Testis (tissue), 2 donors: ENCODE data around the gene NRXN3.

Source experiments
- POLR2A ChIP-seq: fragments of 450-650 bp; IDR thresholded peaks from one replicate; pipeline ENCODE4 v1.6.1; 2017; ENCODE audit warnings: antibody characterized with exemption, mild to moderate bottlenecking, moderate library complexity
- TF ChIP-seq, protein P1 (sequence below), 3 experiments: fragments of 450-650 bp in 2 of 3; fragments of 200-600 bp in 1 of 3; sonication (generic) in 1 of 3; IDR thresholded peaks; one replicate each; pipeline ENCODE4 v1.5.1; 2016 to 2019; ENCODE audit warnings: antibody characterized with exemption in 3 of 3, mild to moderate bottlenecking in 2 of 3, moderate library complexity in 1 of 3

DNA sequence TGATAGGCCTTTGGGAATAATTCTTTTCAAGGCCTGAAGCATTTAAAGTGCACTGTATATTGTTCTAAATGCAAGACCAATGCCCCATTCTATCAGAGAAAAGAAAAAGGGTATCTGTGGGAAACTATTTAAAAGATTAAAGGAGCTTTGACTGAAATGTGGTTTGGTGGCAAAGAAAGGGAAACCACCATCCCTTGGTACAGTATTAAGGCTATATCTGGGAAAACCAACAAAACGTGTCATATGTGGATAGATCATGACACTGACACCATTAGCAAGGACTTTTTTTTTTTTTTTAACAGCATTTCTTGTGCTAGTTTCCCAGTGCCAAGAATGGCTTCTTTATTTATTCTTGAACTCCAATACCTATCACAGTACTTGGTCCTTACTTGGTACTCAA, 1150.4 kb downstream of the NRXN3 start:
- TF ChIP-seq, protein P1, sequence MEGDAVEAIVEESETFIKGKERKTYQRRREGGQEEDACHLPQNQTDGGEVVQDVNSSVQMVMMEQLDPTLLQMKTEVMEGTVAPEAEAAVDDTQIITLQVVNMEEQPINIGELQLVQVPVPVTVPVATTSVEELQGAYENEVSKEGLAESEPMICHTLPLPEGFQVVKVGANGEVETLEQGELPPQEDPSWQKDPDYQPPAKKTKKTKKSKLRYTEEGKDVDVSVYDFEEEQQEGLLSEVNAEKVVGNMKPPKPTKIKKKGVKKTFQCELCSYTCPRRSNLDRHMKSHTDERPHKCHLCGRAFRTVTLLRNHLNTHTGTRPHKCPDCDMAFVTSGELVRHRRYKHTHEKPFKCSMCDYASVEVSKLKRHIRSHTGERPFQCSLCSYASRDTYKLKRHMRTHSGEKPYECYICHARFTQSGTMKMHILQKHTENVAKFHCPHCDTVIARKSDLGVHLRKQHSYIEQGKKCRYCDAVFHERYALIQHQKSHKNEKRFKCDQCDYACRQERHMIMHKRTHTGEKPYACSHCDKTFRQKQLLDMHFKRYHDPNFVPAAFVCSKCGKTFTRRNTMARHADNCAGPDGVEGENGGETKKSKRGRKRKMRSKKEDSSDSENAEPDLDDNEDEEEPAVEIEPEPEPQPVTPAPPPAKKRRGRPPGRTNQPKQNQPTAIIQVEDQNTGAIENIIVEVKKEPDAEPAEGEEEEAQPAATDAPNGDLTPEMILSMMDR (IDR thresholded peaks at IDR 0.05) = no peak
- TF ChIP-seq POLR2A = no peak
